ENCODE measurements around the gene GLDN.

Gene GLDN

DNA sequence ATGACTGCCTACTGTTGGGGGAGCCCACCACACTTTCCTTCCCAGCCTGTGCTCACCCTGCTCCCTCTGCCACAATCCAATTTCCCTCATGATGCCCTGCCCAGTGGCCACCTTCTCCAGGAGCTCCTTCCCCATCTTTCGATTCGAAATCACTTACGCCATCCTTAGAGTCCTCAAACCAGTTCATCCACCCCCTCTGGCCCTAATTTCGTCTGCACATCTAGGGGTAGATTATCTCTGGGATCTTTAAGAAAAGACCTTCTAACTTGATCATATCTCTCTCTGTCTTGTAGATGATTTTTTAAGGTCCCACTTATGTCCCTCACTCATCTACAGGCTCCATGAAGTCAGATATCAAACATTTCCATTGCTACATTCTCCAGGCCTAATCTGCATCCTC lies 20.1 kb upstream of the GLDN start:
- no peak overlapping the region for H3K4me3 ChIP-seq (ENCODE audit: low read depth, low read length)
- no peak for DNase-seq (ENCODE audit: low read depth)

DNA sequence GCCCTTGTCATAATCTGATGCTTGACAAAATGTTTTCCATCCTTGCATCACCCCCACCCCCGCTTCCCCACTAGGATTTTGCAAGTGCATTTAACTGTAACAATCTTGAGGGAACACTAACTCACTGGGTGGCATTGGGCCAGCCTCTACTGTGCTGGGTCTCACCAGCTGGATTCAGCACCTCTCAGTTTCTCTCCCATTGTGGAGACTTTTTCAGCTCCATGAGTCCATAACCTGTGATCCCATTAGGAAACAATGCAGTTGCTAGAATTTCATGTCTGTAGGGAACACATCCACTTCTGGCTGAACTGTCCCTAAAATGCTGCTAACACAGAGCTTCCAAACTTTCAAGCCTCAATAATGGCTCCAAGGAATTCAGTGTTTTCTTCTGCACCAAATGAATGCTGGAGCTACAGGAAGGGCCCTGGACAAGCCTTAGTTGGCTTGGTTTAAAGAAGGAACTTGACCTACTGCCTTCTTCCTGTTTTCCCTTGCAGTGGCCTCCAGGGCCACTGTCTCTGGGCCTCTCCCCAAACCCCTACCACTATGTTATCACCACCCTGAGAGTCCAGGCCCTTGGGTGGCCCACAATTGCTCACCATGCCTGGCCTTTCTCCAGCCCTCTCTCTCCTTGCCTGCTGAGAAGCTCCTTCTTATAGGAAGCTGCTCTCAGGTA lies 18.7 kb upstream of the GLDN start:
- DNase-seq (ENCODE audit: low read depth) = no peak
- TF ChIP-seq, protein P1, sequence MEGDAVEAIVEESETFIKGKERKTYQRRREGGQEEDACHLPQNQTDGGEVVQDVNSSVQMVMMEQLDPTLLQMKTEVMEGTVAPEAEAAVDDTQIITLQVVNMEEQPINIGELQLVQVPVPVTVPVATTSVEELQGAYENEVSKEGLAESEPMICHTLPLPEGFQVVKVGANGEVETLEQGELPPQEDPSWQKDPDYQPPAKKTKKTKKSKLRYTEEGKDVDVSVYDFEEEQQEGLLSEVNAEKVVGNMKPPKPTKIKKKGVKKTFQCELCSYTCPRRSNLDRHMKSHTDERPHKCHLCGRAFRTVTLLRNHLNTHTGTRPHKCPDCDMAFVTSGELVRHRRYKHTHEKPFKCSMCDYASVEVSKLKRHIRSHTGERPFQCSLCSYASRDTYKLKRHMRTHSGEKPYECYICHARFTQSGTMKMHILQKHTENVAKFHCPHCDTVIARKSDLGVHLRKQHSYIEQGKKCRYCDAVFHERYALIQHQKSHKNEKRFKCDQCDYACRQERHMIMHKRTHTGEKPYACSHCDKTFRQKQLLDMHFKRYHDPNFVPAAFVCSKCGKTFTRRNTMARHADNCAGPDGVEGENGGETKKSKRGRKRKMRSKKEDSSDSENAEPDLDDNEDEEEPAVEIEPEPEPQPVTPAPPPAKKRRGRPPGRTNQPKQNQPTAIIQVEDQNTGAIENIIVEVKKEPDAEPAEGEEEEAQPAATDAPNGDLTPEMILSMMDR (IDR thresholded peaks at IDR 0.05; ENCODE audit: insufficient read depth, low read depth, low read length, missing control alignments) = no peak
- H3K4me3 ChIP-seq (ENCODE audit: low read depth, low read length) = no peak overlapping the region

More for the DNA sequence above, 20.1 kb upstream of the GLDN start:
- TF ChIP-seq, protein P1 (IDR thresholded peaks at IDR 0.05; ENCODE audit: insufficient read depth, low read depth, low read length, missing control alignments) = no peak

DNA sequence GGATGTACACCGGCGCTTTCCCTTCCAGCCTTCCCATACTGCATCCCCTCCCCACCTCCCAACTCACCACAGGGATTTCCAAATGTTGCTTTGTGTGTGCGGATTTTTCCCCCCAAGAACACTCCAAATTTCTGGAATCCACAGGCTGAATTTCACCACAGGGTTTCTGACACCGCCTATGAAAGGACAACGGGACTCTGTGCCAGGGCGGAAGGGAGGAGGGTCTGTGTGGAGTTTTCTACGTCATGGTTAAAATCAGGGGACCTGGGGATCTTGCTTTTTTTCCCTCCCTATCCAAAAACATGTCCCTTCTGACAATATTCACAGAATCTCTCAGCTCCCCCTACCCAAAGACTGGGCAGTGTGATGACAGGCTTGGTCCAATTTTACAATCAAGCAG lies 17.7 kb upstream of the GLDN start:
- H3K4me3 ChIP-seq (ENCODE audit: low read depth, low read length) = no peak overlapping the region
- no peak for DNase-seq (ENCODE audit: low read depth)
- TF ChIP-seq, protein P1 (IDR thresholded peaks at IDR 0.05; ENCODE audit: insufficient read depth, low read depth, low read length, missing control alignments) = no peak

DNA sequence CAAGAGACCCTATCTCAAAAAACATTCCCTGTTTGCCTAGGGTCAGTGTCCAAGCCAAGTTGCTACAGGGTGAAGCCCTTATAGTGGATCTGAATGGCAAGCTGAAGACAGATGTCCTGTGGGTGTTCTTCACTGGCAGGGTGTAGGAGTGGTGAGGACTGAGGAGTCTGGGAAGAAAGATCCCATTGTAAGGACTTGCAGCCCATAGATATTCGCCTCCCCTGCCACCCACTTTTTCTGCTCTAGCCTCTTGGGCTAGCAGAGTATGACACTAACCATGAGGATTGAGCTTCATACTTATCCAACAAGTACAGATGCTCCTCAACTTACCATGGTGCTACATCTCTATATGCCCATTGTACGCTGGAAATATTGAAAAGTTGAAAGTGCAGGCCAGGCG lies 16.3 kb upstream of the GLDN start:
- no peak overlapping the region for H3K4me3 ChIP-seq (ENCODE audit: low read depth, low read length)
- TF ChIP-seq, protein P1 (IDR thresholded peaks at IDR 0.05; ENCODE audit: insufficient read depth, low read depth, low read length, missing control alignments) = no peak
- DNase-seq (ENCODE audit: low read depth) = no peak

DNA sequence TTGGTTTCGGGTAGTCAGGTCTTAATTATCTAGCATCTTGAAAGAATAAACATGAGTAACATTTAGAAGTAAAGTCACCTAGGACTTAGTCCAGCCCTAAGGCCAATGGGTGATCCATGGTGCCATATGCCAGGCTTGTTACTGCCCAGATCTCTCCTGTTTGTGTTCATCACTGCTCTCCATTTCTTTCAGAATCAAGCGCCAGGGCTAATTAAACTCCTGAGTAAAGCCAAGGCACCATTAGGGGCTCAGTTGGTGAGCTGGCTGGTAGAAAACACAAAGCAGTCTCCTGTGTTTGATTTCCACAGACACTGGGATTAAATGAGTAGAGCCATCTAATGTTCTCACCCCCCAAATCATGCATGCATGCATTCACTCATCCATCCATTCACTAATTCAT lies 14.4 kb upstream of the GLDN start:
- TF ChIP-seq, protein P1 (IDR thresholded peaks at IDR 0.05; ENCODE audit: insufficient read depth, low read depth, low read length, missing control alignments) = no peak
- no peak for DNase-seq (ENCODE audit: low read depth)
- no peak overlapping the region for H3K4me3 ChIP-seq (ENCODE audit: low read depth, low read length)

DNA sequence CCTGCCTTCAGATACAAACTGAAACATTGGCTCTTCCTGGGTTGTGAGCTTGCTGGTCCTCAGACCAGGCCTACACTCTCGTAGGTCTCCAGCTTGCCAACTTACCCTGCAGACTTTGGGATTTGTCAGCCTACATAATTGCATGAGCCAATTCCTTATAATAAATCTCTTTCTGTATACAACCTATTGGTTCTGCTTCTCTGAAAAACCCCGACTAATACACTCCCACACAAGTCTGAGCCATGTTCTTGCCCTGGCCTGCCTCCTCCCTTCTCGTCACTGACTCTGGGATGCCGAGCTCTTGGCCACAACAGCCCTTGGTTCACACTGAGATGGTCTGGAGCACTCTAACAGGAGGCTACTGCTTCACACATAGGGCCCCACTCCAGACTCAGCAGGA lies 12.5 kb upstream of the GLDN start:
- DNase-seq (ENCODE audit: low read depth) = no peak
- H3K4me3 ChIP-seq (ENCODE audit: low read depth, low read length) = no peak overlapping the region
- TF ChIP-seq, protein P1 (IDR thresholded peaks at IDR 0.05; ENCODE audit: insufficient read depth, low read depth, low read length, missing control alignments) = no peak

DNA sequence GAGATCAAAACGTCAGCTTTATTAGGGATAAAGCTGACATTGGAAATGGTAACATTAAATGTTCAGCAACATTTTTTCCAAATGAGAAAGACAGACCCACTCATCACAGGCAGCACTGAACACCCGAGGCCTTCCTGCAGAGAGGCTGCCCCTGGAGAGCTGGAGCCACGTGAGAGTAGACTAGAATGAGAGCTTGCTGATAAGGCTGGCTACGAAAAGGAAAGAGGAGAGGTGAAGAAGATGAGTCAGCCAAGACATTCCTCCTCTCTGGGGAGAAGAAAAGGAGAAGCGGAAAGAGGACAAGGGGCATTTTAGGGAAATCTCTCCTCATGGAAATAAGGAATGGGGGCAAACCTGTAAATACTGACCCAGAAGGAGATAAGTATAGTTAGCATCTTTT lies 10.3 kb upstream of the GLDN start:
- no peak for DNase-seq (ENCODE audit: low read depth)
- H3K4me3 ChIP-seq (ENCODE audit: low read depth, low read length) = no peak overlapping the region
- TF ChIP-seq, protein P1 (IDR thresholded peaks at IDR 0.05; ENCODE audit: insufficient read depth, low read depth, low read length, missing control alignments) = no peak

Data from GM12865 (cell line).